Stimulated activated naive CD4-positive, alpha-beta T cell (primary cell): ENCODE data around the gene AMH.
A peak's percentile ranks its signal among the peaks of the same experiment; 100 is the strongest.

Experiments used
- DNase-seq, 6 experiments: peaks; one replicate each; lab custom pipeline; 2025; lab: John Stamatoyannopoulos, UW

The AMH gene

GRCh38 chr19:2287585-2288337, 38.6 kb downstream of the AMH start:
- DNase-seq: no peak

- no peak for DNase-seq
Measured at GRCh38 chr19:2288338-2288817, 39.3 kb downstream of the AMH start.

GRCh38 chr19:2288818-2289713, 39.9 kb downstream of the AMH start:
- DNase-seq: peak in 1 of 6 experiments; percentile 52

- DNase-seq: peak; percentile 28 to 77 (median 60)
Measured at GRCh38 chr19:2289714-2290435, 40.8 kb downstream of the AMH start.

- peak in 3 of 6 experiments; percentile 10 to 55 (median 53) for DNase-seq
Measured at GRCh38 chr19:2290441-2291184, 41.5 kb downstream of the AMH start.

GRCh38 chr19:2291185-2291751, 42.1 kb downstream of the AMH start:
- no peak for DNase-seq

GRCh38 chr19:2294687-2295335, 45.7 kb downstream of the AMH start:
- DNase-seq: no peak

GRCh38 chr19:2296141-2296540, 47.0 kb downstream of the AMH start:
- no peak for DNase-seq

GRCh38 chr19:2300533-2300932, 51.4 kb downstream of the AMH start:
- DNase-seq: no peak
